K562 (cell line): ENCODE results near the gene SLC16A10. TPM values are rescaled to one million over a fixed set of nuclear protein-coding genes. Genes with fewer than 3 reads are reported as not detected.

Experiments used
- EHMT2 ChIP-seq: fragments of 450-650 bp; IDR thresholded peaks from 2 replicates; pipeline ENCODE4 v1.6.1; 2018; ENCODE audit warnings: antibody characterized with exemption
- ELK1 ChIP-seq: sonication (generic); formaldehyde crosslinking; IDR thresholded peaks from 2 replicates; pipeline ENCODE4 v1.8.1; 2022; ENCODE audit warnings: missing genetic modification reagents
- HDAC3 ChIP-seq: fragments of 450-650 bp; IDR thresholded peaks from 2 replicates; pipeline ENCODE4 v1.6.1; 2018; ENCODE audit warnings: borderline replicate concordance, mild to moderate bottlenecking, moderate library complexity; ENCODE audit not compliant: partially characterized antibody
- KLF6 ChIP-seq: fragments of 250-450 bp; sonication (Bioruptor Pico); IDR thresholded peaks from 2 replicates; pipeline ENCODE4 v1.4.0; 2020; ENCODE audit warnings: mild to moderate bottlenecking, moderate library complexity, borderline replicate concordance
- MCM2 ChIP-seq: fragments of 450-650 bp; IDR thresholded peaks from 2 replicates; pipeline ENCODE4 v1.6.1; 2017; ENCODE audit warnings: low read depth, mild to moderate bottlenecking
- MIER1 ChIP-seq: fragments of 450-650 bp; IDR thresholded peaks from 2 replicates; pipeline ENCODE4 v1.6.1; 2016; ENCODE audit warnings: antibody characterized with exemption, mild to moderate bottlenecking, low read depth
- MYBL2 ChIP-seq, 2 experiments: fragments of 450-650 bp in 1 of 2; sonication (generic) in 1 of 2; formaldehyde crosslinking in 1 of 2; IDR thresholded peaks; 2 replicates each; pipeline versions ENCODE4 v1.6.1 to v1.8.1; 2017 to 2022; ENCODE audit warnings: borderline replicate concordance in 1 of 2, inconsistent platforms in 1 of 2, low read depth in 1 of 2, mild to moderate bottlenecking in 1 of 2, missing genetic modification reagents in 1 of 2, moderate library complexity in 1 of 2
- NELFE ChIP-seq: IDR thresholded peaks from 2 replicates; pipeline ENCODE4 v1.6.1; 2011; ENCODE audit warnings: mild to moderate bottlenecking; ENCODE audit not compliant: insufficient read depth, insufficient read length
- NR2C1 ChIP-seq, 2 experiments: fragments of 450-650 bp; IDR thresholded peaks; 2 replicates each; pipeline ENCODE4 v1.6.1; 2017; ENCODE audit warnings: mild to moderate bottlenecking in 2 of 2, antibody characterized with exemption in 1 of 2, inconsistent platforms in 1 of 2, missing compliant biosample characterization in 1 of 2, missing genetic modification characterization in 1 of 2
- PRPF4 ChIP-seq: fragments of 200-400 bp; formaldehyde crosslinking; IDR thresholded peaks from one replicate; pipeline ENCODE4 v1.6.1; 2017; ENCODE audit warnings: low read length, low read depth, mild to moderate bottlenecking; ENCODE audit not compliant: insufficient read depth, poor library complexity, severe bottlenecking
- STAG1 ChIP-seq: sonication (generic); formaldehyde crosslinking; IDR thresholded peaks from 2 replicates; pipeline ENCODE4 v1.5.0; 2020; ENCODE audit warnings: missing genetic modification reagents, borderline replicate concordance
- TCF3 ChIP-seq: sonication (generic); formaldehyde crosslinking; IDR thresholded peaks from 2 replicates; pipeline ENCODE4 v1.4.0; 2020; ENCODE audit warnings: mild to moderate bottlenecking, missing genetic modification reagents
- XRCC5 ChIP-seq: fragments of 200-400 bp; formaldehyde crosslinking; IDR thresholded peaks from 2 replicates; pipeline ENCODE4 v1.6.1; 2017; ENCODE audit warnings: low read depth, mild to moderate bottlenecking, low read length
- ZBTB40 ChIP-seq, 2 experiments: fragments of 450-650 bp in 1 of 2; sonication (generic) in 1 of 2; formaldehyde crosslinking in 1 of 2; IDR thresholded peaks; 2 replicates each; pipeline versions ENCODE4 v1.7.1 to v1.9.0; 2016 to 2022; ENCODE audit warnings: inconsistent platforms in 1 of 2, mild to moderate bottlenecking in 1 of 2, missing genetic modification reagents in 1 of 2
- polyA plus RNA-seq, 8 experiments: library from polyadenylated mRNA; depleted of rRNA in 4 of 8; stranded (reverse) in 5 of 8; unstranded in 3 of 8; fragments of >200 nt; fragmentation: Nextera tagmentation in 2 of 8; fragmentation: Illumina TruSeq in 1 of 8; extraction: Ambion mirVana in 2 of 8; extraction: Trizol in 1 of 8; gene quantifications; 2 replicates each; pipeline versions ENCODE4 v1.2.1 to v1.2.3, GENCODE V29; 2011 to 2014; ENCODE audit warnings: inconsistent platforms in 1 of 8, missing spikeins in 1 of 8
- total RNA-seq, 7 experiments: library from RNA; depleted of rRNA in 6 of 7; stranded (reverse); fragments of >200 nt in 6 of 7; fragmentation: Illumina TruSeq in 2 of 7; extraction: Trizol in 2 of 7; gene quantifications; 2 replicates each; pipeline versions ENCODE4 v1.2.1 to v1.2.3, GENCODE V29; 2011 to 2021; ENCODE audit warnings: low replicate concordance in 1 of 7

SLC16A10 gene
- total and polyA plus RNA-seq, 9 of the 15 experiments (the other 6 are each of a cell fraction or from before 2014, with no cell fraction given), result 0.02 to 0.54 (median 0.24) TPM; not detected in 4

- TF ChIP-seq ELK1 (CRISPR knock-in tag), result no peak
- TF ChIP-seq EHMT2, result no peak
- peak; percentile 72 for TF ChIP-seq XRCC5
- no peak for TF ChIP-seq MYBL2 (IDR thresholded peaks at IDR 0.05; ENCODE audit: low read depth)
- no peak for TF ChIP-seq MYBL2 (CRISPR knock-in tag; IDR thresholded peaks at IDR 0.05; ENCODE audit: borderline replicate concordance)
- peak; percentile 43 for TF ChIP-seq TCF3
- no peak for TF ChIP-seq HDAC3
- TF ChIP-seq MCM2, result no peak
- no peak for TF ChIP-seq NR2C1 (IDR thresholded peaks at IDR 0.05)
- peak; percentile 39; the same call in 1 of the 2 replicates for TF ChIP-seq NR2C1 (tag; IDR thresholded peaks at IDR 0.05)
- TF ChIP-seq KLF6, result 0 out of 2 replicates have a peak, but pooled peaks have one; percentile 27
- TF ChIP-seq ZBTB40 (IDR thresholded peaks at IDR 0.05), result peak; percentile 96
- no peak for TF ChIP-seq ZBTB40 (CRISPR knock-in tag; IDR thresholded peaks at IDR 0.05)
- no peak for TF ChIP-seq NELFE
- TF ChIP-seq STAG1 (CRISPR knock-in tag), result peak; percentile 70; the same call in 1 of the 2 replicates
- no peak for TF ChIP-seq MIER1
- no peak for TF ChIP-seq PRPF4
Measured at GRCh38 chr6:111259089-111259831, 172.0 kb downstream of the SLC16A10 start (continued).
